ENCODE data around the gene ARSG. TPM values are rescaled to one million over a fixed set of nuclear protein-coding genes. Genes with fewer than 3 reads are reported as not detected.

ARSG gene
- total and polyA plus RNA-seq, 2 of the 13 experiments (the other 11 are each of a cell fraction or from before 2014, with no cell fraction given), result 3.7 to 15.2 TPM

GRCh38 chr17:68379692-68380677, 88.7 kb downstream of the ARSG start (continued):
- TF ChIP-seq GABPB1 (CRISPR knock-in tag; IDR thresholded peaks at IDR 0.05), result no peak; the same call in 1 of the 2 replicates
- TF ChIP-seq SRSF9 (IDR thresholded peaks at IDR 0.05; ENCODE audit: borderline replicate concordance, insufficient read depth, low read depth, low read length, poor library complexity, severe bottlenecking), result no peak
- peak; percentile 50; the same call in 1 of the 2 replicates for TF ChIP-seq NR2C2 (CRISPR knock-in tag; IDR thresholded peaks at IDR 0.05; ENCODE audit: borderline replicate concordance)
- TF ChIP-seq KDM6A (CRISPR knock-in tag; IDR thresholded peaks at IDR 0.05; ENCODE audit: low read depth), result peak; percentile 33; the same call in 1 of the 2 replicates
- 0 out of 2 replicates have a peak, but pooled peaks have one; percentile 49 for TF ChIP-seq ZNF510 (CRISPR knock-in tag; IDR thresholded peaks at IDR 0.05; ENCODE audit: low read depth)
- no peak for TF ChIP-seq FOXK2 (IDR thresholded peaks at IDR 0.05)
- no peak for TF ChIP-seq THAP8 (CRISPR knock-in tag; IDR thresholded peaks at IDR 0.05; ENCODE audit: borderline replicate concordance)
- no peak; the same call in 1 of the 2 replicates for TF ChIP-seq ZNF547 (CRISPR knock-in tag; IDR thresholded peaks at IDR 0.05)
- TF ChIP-seq HMGA1 (CRISPR knock-in tag; conservative IDR thresholded peaks at IDR 0.05), result no peak
- TF ChIP-seq CHCHD3 (CRISPR knock-in tag; IDR thresholded peaks at IDR 0.05), result no peak
- no peak for TF ChIP-seq PHF20 (CRISPR knock-in tag; IDR thresholded peaks at IDR 0.05)
- TF ChIP-seq BRCA1 (CRISPR knock-in tag; IDR thresholded peaks at IDR 0.05), result no peak
- TF ChIP-seq IKZF4 (CRISPR knock-in tag; IDR thresholded peaks at IDR 0.05; ENCODE audit: borderline replicate concordance, low read depth, not compliant biosample characterization), result no peak
- TF ChIP-seq NFKBIZ (CRISPR knock-in tag; IDR thresholded peaks at IDR 0.05), result peak; percentile 76; the same call in 1 of the 2 replicates
- TF ChIP-seq ZNF737 (CRISPR knock-in tag; IDR thresholded peaks at IDR 0.05; ENCODE audit: borderline replicate concordance), result no peak
- TF ChIP-seq ZMYM3 (CRISPR knock-in tag; IDR thresholded peaks at IDR 0.05), result no peak; the same call in none of the 2 replicates
- TF ChIP-seq IRF2 (CRISPR knock-in tag; IDR thresholded peaks at IDR 0.05), result peak; percentile 77
- TF ChIP-seq ZNF766 (CRISPR knock-in tag; IDR thresholded peaks at IDR 0.05; ENCODE audit: borderline replicate concordance), result no peak
- TF ChIP-seq ATAD3A (CRISPR knock-in tag; IDR thresholded peaks at IDR 0.05), result no peak
- TF ChIP-seq REL (CRISPR knock-in tag; conservative IDR thresholded peaks at IDR 0.05), result no peak
- peak; percentile 61; the same call in 1 of the 2 replicates for TF ChIP-seq SIX1 (CRISPR knock-in tag; IDR thresholded peaks at IDR 0.05; ENCODE audit: borderline replicate concordance)
- peak; percentile 57; the same call in 1 of the 2 replicates for TF ChIP-seq KLF11 (CRISPR knock-in tag; IDR thresholded peaks at IDR 0.05)
- no peak for TF ChIP-seq SRY (CRISPR knock-in tag; IDR thresholded peaks at IDR 0.05)
- no peak for TF ChIP-seq ZBTB49 (CRISPR knock-in tag; IDR thresholded peaks at IDR 0.05; ENCODE audit: borderline replicate concordance)
- TF ChIP-seq MZF1 (CRISPR knock-in tag; IDR thresholded peaks at IDR 0.05; ENCODE audit: borderline replicate concordance), result no peak
- TF ChIP-seq HOXD1 (CRISPR knock-in tag; IDR thresholded peaks at IDR 0.05), result no peak
- TF ChIP-seq ZNF878 (CRISPR knock-in tag; IDR thresholded peaks at IDR 0.05), result peak; percentile 45; the same call in 1 of the 2 replicates
- TF ChIP-seq U2AF2 (IDR thresholded peaks at IDR 0.05; ENCODE audit: low read depth, low read length), result no peak
- TF ChIP-seq CEBPG (CRISPR knock-in tag; IDR thresholded peaks at IDR 0.05), result peak; percentile 75
